ENCODE measurements around the gene MIOX.

Gene MIOX

GRCh38 chr22:50498322-50498890 lies 11.7 kb downstream of the MIOX start:
- H3K4me3 ChIP-seq (ENCODE audit: low read length), result no peak overlapping the region
- DNase-seq (ENCODE audit: low read depth), result peak; percentile 40

DNA sequence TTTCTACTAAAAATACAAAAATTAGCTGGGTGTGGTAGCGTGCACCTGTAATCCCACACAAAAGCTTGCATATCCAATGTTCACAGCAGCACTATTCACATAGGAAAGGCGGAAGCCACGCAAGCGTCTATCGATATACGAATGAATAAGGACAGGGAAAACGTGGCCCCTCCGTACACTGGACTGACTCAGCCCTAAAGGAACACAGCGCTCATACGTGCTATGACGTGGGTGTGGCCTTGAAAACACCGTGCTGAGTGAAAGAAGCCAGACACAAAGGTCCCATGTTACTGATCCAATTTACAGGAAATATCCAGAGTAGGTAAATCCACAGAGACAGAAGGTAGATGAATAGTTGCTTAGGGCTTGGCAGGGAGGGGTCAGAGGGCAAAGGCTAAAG lies 13.8 kb downstream of the MIOX start:
- DNase-seq (ENCODE audit: low read depth), result no peak
- H3K4me3 ChIP-seq (ENCODE audit: low read length), result no peak overlapping the region
- TF ChIP-seq, protein P1, sequence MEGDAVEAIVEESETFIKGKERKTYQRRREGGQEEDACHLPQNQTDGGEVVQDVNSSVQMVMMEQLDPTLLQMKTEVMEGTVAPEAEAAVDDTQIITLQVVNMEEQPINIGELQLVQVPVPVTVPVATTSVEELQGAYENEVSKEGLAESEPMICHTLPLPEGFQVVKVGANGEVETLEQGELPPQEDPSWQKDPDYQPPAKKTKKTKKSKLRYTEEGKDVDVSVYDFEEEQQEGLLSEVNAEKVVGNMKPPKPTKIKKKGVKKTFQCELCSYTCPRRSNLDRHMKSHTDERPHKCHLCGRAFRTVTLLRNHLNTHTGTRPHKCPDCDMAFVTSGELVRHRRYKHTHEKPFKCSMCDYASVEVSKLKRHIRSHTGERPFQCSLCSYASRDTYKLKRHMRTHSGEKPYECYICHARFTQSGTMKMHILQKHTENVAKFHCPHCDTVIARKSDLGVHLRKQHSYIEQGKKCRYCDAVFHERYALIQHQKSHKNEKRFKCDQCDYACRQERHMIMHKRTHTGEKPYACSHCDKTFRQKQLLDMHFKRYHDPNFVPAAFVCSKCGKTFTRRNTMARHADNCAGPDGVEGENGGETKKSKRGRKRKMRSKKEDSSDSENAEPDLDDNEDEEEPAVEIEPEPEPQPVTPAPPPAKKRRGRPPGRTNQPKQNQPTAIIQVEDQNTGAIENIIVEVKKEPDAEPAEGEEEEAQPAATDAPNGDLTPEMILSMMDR (conservative IDR thresholded peaks at IDR 0.05; ENCODE audit: low read length), result no peak

More at GRCh38 chr22:50498322-50498890, 11.7 kb downstream of the MIOX start:
- TF ChIP-seq, protein P1 (conservative IDR thresholded peaks at IDR 0.05; ENCODE audit: low read length), result peak; percentile 67

DNA sequence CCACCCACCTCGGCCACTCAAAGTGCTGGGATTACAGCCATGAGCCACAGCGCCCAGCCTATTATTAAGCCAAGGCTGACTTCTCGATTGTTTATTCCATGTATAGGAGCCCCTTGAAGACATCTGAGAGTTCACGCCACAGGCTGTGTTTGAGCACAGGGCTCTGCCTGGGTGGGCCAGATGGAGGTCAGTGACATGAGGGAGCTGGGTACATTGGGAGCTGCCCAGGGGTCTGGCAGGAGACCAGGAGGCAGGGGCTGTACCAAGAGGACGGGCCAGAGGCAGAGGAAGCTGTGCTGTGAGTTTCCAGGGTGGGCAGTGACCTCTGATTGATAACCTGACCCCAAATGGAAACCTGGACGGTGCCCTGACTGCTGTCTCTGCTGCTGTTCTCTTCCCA lies 15.4 kb downstream of the MIOX start:
- TF ChIP-seq, protein P1 (conservative IDR thresholded peaks at IDR 0.05; ENCODE audit: low read length), result no peak
- DNase-seq (ENCODE audit: low read depth), result no peak
- H3K4me3 ChIP-seq (ENCODE audit: low read length), result no peak overlapping the region

DNA sequence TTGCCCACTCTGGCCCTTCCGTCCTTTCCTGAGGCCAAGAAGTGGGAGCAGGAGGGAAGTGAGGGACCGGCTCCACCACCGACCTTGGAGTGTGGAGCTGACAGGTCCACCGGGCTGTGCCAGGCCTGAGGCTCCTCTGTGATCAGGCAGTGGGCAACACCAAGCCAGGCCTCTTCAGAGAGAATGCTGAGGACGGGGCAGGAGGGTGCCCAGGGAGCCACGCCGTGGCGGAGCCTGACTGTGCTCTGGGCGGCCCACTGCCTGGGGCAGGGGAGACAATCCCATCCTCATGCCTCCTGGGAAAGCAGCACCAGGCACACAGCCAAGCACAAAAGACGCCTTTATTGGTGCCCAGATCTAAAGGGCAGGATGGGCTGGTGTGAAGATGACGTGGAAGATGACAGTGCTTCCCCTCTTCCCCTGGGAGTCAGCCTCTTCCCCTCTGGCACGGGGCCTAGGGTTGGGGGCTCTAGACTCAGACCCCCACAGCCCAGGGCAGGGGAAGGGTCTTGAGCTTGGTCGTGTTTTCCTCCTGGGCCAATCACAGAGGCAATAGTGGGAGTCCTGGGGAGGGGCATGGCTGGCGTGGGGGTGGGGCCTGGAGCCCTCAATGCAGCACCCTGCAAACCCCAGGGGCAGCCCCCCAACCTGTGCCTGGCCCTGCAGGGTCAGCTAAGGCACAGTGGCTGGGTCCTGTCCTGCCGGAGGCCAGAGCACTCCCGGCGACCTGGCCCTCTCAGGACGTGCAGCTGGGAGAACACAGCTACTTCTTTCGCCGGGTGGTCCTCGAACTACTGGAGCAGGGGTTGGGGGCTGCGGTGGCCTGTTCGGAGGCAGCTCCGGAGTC lies 16.2 kb downstream of the MIOX start:
- no peak overlapping the region for H3K4me3 ChIP-seq (ENCODE audit: low read length)
- TF ChIP-seq, protein P1 (conservative IDR thresholded peaks at IDR 0.05; ENCODE audit: low read length), result no peak
- DNase-seq (ENCODE audit: low read depth), result no peak

- TF ChIP-seq, protein P1 (conservative IDR thresholded peaks at IDR 0.05; ENCODE audit: low read length), result no peak
- H3K4me3 ChIP-seq (ENCODE audit: low read length), result no peak overlapping the region
- no peak for DNase-seq (ENCODE audit: low read depth)
These were observed 17.0 kb downstream of the MIOX start for GRCh38 chr22:50503475-50504145.

DNA sequence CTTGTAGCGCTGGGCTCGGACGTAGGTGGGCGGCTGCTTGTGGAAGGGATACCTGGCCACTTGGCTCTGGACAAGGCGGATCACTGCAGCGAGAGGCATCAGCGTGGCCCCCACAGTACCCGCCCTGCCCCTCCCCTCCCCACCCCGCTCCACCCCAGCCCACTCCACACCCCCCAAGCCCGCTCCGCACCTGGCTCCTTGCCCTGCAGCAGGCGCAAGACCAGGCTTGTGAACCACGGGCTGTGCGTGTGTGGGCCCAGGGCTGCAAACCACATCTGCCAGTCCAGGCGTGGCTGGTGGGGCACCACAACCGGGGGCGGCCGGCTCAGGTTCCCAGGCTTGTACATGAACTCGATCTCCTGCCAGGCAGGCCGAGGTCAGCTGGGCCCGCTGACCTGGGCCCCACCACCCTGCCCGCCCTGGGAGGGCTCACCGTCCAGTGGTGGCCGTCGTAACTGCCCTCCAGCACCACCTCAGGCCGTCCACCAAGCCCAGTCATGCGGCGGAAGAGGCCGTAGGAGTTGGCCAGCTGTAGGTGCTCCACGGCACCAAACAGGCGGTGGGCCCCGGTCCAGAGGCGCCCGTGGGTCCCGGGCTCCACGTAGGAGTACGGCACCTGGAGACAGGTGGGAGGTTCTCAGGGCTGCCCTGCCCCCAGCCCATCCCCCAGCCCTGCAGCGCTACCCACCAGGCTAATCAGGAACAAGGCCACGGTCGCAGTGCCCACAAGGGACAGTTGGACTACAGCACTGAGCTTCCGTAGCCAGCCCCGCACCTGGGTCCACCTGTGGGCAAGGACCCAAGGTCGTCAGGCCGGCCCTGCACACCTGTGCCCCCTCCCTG lies 17.9 kb downstream of the MIOX start:
- H3K4me3 ChIP-seq (ENCODE audit: low read length), result no peak overlapping the region
- no peak for DNase-seq (ENCODE audit: low read depth)
- TF ChIP-seq, protein P1 (conservative IDR thresholded peaks at IDR 0.05; ENCODE audit: low read length), result no peak

Data from AG10803 (cell line).